SK-N-MC (cell line): ENCODE data around the gene MTUS2.

Experiments used
- EZH2 ChIP-seq: fragments of 200-600 bp; sonication (generic); IDR thresholded peaks from one replicate; pipeline ENCODE4 v1.6.1; 2017; ENCODE audit warnings: antibody characterized with exemption
- FOXP2 ChIP-seq: optimal IDR thresholded peaks from 2 replicates; pipeline ENCODE3; 2011; ENCODE audit warnings: mild to moderate bottlenecking, moderate library complexity; ENCODE audit not compliant: insufficient read depth; ENCODE audit errors: extremely low read length, control extremely low read depth
- POLR2AphosphoS5 ChIP-seq: IDR thresholded peaks from 2 replicates; pipeline ENCODE4 v1.6.1; 2012; ENCODE audit warnings: mild to moderate bottlenecking, low read depth, low read length, borderline replicate concordance

DNA sequence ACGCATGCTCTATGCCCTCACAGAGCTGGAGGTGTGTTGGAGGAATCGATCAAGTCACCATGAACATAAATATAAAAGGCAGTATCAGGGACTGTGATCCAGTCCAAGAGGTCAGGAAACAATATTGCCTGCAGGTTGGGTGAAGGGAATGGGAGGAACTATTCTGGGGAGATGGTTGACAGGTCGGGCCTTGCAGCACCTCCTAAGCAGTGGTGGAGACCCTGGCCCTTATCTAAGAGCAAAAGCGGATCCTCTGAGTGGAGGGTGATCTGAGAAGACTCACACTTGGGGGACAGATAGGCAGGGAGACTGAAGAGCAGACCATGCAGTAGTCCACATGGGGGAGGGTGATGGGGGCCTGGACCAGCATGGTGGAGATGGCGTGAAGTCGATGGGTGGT, 561.9 kb downstream of the MTUS2 start:
- TF ChIP-seq EZH2, result no peak
- TF ChIP-seq POLR2AphosphoS5, result no peak
- TF ChIP-seq FOXP2, result no peak
